Measurements from ENCODE around the gene ATP11A. TPM values are rescaled to one million over a fixed set of nuclear protein-coding genes. Genes with fewer than 3 reads are reported as not detected.

The ATP11A gene
- total RNA-seq, 1 experiment from 2014 or later, result 14.4 TPM

GRCh38 chr13:112889351-112890290 lies 199.8 kb downstream of the ATP11A start:
- in situ Hi-C loops (cut with HindIII; ENCODE audit: low pct_unique_long_range_greater_than_20kb, low sequenced_read_pairs), result no loop called here
- DNase-seq (ENCODE audit: low read depth, low spot score), result no peak

GRCh38 chr13:112890316-112891145 lies 200.7 kb downstream of the ATP11A start:
- DNase-seq (ENCODE audit: low read depth, low spot score), result no peak
- in situ Hi-C loops (cut with HindIII; ENCODE audit: low pct_unique_long_range_greater_than_20kb, low sequenced_read_pairs), result no loop called here

GRCh38 chr13:112891477-112892401 lies 201.9 kb downstream of the ATP11A start:
- in situ Hi-C loops (cut with HindIII; ENCODE audit: low pct_unique_long_range_greater_than_20kb, low sequenced_read_pairs), result no loop called here
- DNase-seq (ENCODE audit: low read depth, low spot score), result no peak

DNA sequence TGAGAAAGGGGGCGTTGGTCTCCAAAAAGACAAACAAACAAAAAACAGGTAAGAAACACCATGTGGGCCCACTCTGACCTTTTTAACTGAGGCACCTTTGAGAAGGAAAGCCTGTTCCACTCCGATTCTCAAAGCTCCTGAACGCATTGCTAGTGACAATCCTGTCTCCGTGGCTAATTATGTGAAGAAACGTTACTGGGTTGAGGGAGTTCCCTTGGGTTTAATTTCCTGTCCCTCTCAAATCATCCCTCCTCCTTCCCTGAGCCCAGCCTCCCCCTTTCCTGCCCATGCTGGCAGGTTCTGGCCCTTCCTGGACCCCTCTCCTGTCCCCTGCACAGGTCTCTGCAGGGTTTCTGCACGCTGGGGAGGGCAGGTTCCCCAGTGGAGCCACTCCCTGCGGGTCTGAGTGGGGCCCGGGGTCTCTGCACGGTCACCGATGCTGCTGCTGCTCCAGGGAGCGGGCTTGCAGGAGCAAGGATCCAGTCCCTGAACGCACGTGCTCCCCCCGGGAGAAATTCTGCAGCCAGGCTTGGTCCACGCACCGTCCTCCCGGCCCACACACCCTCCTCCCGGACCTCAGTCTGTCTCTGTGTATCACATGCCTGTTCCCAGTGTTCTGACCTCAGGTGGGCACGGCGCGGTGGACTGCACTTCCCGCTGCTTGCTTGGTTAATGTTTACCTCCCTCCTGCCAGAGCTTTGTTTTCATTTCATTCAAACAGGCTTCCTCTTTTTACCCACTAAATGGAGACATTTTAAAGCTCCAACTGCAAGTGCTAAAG lies 202.8 kb downstream of the ATP11A start:
- in situ Hi-C loops (cut with HindIII; ENCODE audit: low pct_unique_long_range_greater_than_20kb, low sequenced_read_pairs), result no loop called here
- no peak for DNase-seq (ENCODE audit: low read depth, low spot score)

GRCh38 chr13:112893207-112893569 lies 203.3 kb downstream of the ATP11A start:
- DNase-seq (ENCODE audit: low read depth, low spot score), result no peak

GRCh38 chr13:112893570-112894422 lies 204.0 kb downstream of the ATP11A start:
- in situ Hi-C loops (cut with HindIII; ENCODE audit: low pct_unique_long_range_greater_than_20kb, low sequenced_read_pairs), result no loop called here
- no peak for DNase-seq (ENCODE audit: low read depth, low spot score)

More at GRCh38 chr13:112893207-112893569, 203.3 kb downstream of the ATP11A start:
- in situ Hi-C loops (cut with HindIII; ENCODE audit: low pct_unique_long_range_greater_than_20kb, low sequenced_read_pairs), result no loop called here

DNA sequence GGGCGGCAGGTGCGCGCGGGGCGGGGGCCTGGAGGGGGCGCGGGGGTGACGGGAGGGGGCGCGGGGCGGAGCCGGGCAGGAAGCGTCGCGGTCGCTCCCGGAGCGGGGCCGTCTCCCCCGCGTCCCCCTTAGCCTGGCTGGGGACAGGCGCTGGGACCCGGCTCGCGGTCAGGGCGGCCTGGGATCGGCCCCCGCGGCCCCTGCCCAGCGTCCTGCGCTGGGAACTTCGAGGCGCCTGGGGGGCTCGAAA lies 204.5 kb downstream of the ATP11A start:
- DNase-seq (ENCODE audit: low read depth, low spot score), result no peak
- in situ Hi-C loops (cut with HindIII; ENCODE audit: low pct_unique_long_range_greater_than_20kb, low sequenced_read_pairs), result no loop called here

DNA sequence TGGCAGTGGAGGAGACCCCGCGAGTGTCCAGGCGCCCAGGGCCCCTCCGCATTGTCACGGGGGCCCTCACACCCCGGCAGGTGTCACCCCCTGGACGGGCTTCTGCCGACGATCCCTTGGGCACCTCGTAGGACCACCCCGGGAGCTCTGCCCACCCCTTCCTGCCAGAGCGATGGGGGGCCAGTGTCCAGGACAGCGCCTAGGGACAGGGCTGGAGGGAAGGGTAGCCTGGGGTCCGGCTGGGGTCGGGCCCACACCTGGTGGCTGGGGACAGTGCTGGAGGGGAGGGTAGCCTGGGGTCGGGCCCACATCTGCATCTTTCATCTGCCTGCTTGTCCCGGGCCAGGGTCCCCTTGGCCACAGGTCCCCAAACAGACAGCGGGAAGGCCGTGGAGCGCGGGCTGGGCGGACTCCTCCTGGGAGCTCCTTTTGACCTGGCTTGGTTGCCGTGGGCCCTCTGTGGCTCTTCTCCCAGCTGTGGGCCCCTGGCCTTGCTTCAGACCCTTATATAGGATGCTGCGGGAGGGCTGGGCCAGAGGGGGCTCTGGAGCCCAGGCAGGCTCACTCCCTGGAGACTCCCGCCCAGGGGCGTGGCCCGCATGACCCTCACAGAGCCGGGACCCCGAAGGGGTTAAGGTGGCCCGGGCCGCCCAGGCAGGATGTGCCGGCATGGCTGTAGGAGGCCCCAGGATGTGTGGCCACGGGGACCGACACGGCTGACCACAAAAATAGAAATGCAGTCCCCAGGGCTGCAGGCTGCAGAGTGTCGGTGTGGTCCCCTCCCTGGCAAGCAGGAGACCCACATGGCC lies 205.0 kb downstream of the ATP11A start:
- in situ Hi-C loops (cut with HindIII; ENCODE audit: low pct_unique_long_range_greater_than_20kb, low sequenced_read_pairs), result no loop called here
- no peak for DNase-seq (ENCODE audit: low read depth, low spot score)

- DNase-seq (ENCODE audit: low read depth, low spot score), result no peak
- in situ Hi-C loops (cut with HindIII; ENCODE audit: low pct_unique_long_range_greater_than_20kb, low sequenced_read_pairs), result no loop called here
These were observed 206.0 kb downstream of the ATP11A start for GRCh38 chr13:112895521-112896465.

GRCh38 chr13:112896736-112897602 lies 207.1 kb downstream of the ATP11A start:
- in situ Hi-C loops (cut with HindIII; ENCODE audit: low pct_unique_long_range_greater_than_20kb, low sequenced_read_pairs), result no loop called here

GRCh38 chr13:112897603-112897955 lies 207.7 kb downstream of the ATP11A start:
- DNase-seq (ENCODE audit: low read depth, low spot score), result no peak
- in situ Hi-C loops (cut with HindIII; ENCODE audit: low pct_unique_long_range_greater_than_20kb, low sequenced_read_pairs), result no loop called here

More at GRCh38 chr13:112896736-112897602, 207.1 kb downstream of the ATP11A start:
- no peak for DNase-seq (ENCODE audit: low read depth, low spot score)

GRCh38 chr13:112897956-112898620 lies 208.2 kb downstream of the ATP11A start:
- DNase-seq (ENCODE audit: low read depth, low spot score), result no peak
- in situ Hi-C loops (cut with HindIII; ENCODE audit: low pct_unique_long_range_greater_than_20kb, low sequenced_read_pairs), result no loop called here

DNA sequence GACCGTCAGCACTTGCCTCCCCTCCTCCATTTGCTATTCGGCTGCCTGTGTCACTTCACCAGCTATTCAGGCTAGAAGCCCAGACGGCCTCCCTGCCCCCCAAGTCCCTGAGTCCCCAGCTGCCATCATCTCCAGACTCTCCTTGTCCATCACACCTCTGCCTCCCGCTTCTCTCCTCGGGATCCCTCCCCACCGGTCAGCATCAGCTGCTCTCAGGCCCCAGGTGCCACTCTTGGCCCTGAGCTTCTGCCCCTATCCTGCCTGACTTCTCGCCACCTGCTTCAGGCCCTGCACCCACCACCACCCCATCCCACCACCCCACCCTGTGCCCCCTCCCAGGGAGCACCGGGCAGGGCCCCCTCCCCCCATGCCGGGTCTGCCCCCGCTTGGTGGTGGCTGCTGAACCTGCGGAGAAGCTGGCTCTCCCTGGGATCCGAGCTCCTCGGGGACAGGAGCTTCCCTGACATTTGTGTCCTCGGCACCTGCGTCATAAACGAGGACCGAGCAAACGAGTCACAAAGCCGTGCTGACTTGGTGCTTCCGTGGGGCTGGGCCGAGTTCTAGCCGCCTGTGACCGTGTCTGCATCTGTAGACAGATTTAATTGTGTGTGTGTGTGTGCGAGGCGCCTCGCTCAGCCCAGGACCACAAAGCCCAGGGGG lies 208.9 kb downstream of the ATP11A start:
- in situ Hi-C loops (cut with HindIII; ENCODE audit: low pct_unique_long_range_greater_than_20kb, low sequenced_read_pairs), result no loop called here
- no peak for DNase-seq (ENCODE audit: low read depth, low spot score)
